OCI-LY7 (cell line): ENCODE data around the gene TMPRSS4. TPM values are rescaled to one million over a fixed set of nuclear protein-coding genes. Genes with fewer than 3 reads are reported as not detected.

ENCODE experiments used
- BruUV-seq: library from RNA; stranded (reverse); fragments of 400-500 nt; replicated peaks from 2 replicates; lab custom pipeline; 2021; lab: Mats Ljungman, UMichigan
- CTCF ChIA-PET: fragments of 300-600 bp; sonication (Branson Sonifier 250); formaldehyde crosslinking; loops from one replicate; lab custom pipeline; 2022; ENCODE audit warnings: antibody characterized with exemption; ENCODE audit not compliant: unreplicated experiment; lab: Charles Lee
- POLR2A ChIA-PET: fragments of 300-600 bp; sonication (Branson Sonifier 250); formaldehyde crosslinking; loops from one replicate; lab custom pipeline; 2022; ENCODE audit warnings: antibody characterized with exemption; lab: Charles Lee
- DNase-seq: peaks from one replicate; pipeline ENCODE4 v3.0.0-alpha.2; 2015; ENCODE audit warnings: low spot score
- H2AFZ ChIP-seq: fragments of 200-600 bp; sonication (generic), shearing (Covaris generic); 2 replicates; pipeline ENCODE4 v1.6.1; 2014; ENCODE audit warnings: mild to moderate bottlenecking, antibody characterized with exemption, low read length, moderate library complexity
- H3K27ac ChIP-seq: fragments of 200-600 bp; sonication (generic); 2 replicates; pipeline ENCODE4 v1.5.1; 2014; ENCODE audit warnings: mixed run types, low read depth, mild to moderate bottlenecking, moderate library complexity, low read length, inconsistent platforms; ENCODE audit not compliant: poor library complexity, severe bottlenecking
- H3K36me3 ChIP-seq: fragments of 200-600 bp; sonication (generic); 2 replicates; pipeline ENCODE4 v1.6.1; 2014; ENCODE audit warnings: mild to moderate bottlenecking, antibody characterized with exemption, low read length, moderate library complexity, mixed read lengths; ENCODE audit not compliant: insufficient read depth
- H3K4me1 ChIP-seq: fragments of 200-600 bp; sonication (generic); 2 replicates; pipeline ENCODE4 v1.5.1; 2014; ENCODE audit warnings: mild to moderate bottlenecking, low read length; ENCODE audit not compliant: insufficient read depth, poor library complexity, severe bottlenecking
- H3K4me2 ChIP-seq: fragments of 200-600 bp; sonication (generic); 2 replicates; pipeline ENCODE4 v1.6.1; 2014; ENCODE audit warnings: mild to moderate bottlenecking, low read length
- H3K4me3 ChIP-seq: fragments of 200-600 bp; sonication (generic); 2 replicates; pipeline ENCODE4 v1.5.1; 2014; ENCODE audit warnings: mild to moderate bottlenecking, low read depth, low read length; ENCODE audit not compliant: poor library complexity, severe bottlenecking
- H3K79me2 ChIP-seq: fragments of 200-600 bp; sonication (generic); 2 replicates; pipeline ENCODE4 v1.6.1; 2016; ENCODE audit warnings: low read depth, mild to moderate bottlenecking, low read length, moderate library complexity, mixed read lengths; ENCODE audit not compliant: insufficient read depth
- H3K9me2 ChIP-seq: fragments of 200-600 bp; sonication (generic); 2 replicates; pipeline ENCODE4 v1.6.1; 2016; ENCODE audit warnings: mild to moderate bottlenecking, low read length, mixed read lengths; ENCODE audit not compliant: insufficient read depth
- H3K9me3 ChIP-seq: fragments of 200-600 bp; sonication (generic); 2 replicates; pipeline ENCODE4 v1.6.1; 2014; ENCODE audit warnings: mild to moderate bottlenecking, mixed run types, low read length, mixed read lengths
- H4K20me1 ChIP-seq: fragments of 200-600 bp; sonication (generic); 2 replicates; pipeline ENCODE4 v1.6.1; 2014; ENCODE audit warnings: mild to moderate bottlenecking, antibody characterized with exemption, low read length, moderate library complexity, mixed read lengths; ENCODE audit not compliant: insufficient read depth
- CTCF ChIP-seq: fragments of 200-600 bp; sonication (generic); conservative IDR thresholded peaks from 2 replicates; pipeline ENCODE4 v1.5.1; 2014; ENCODE audit warnings: mild to moderate bottlenecking, antibody characterized with exemption, low read length, moderate library complexity, mixed read lengths
- EZH2phosphoT487 ChIP-seq: fragments of 200-600 bp; sonication (generic); IDR thresholded peaks from 2 replicates; pipeline ENCODE4 v1.6.1; 2018; ENCODE audit warnings: low read depth, borderline replicate concordance, mild to moderate bottlenecking, mixed run types, antibody characterized with exemption, low read length, moderate library complexity, mixed read lengths
- intact Hi-C: fragments of 100-400 bp; cut with micrococcal nuclease; formaldehyde crosslinking; loops from one replicate; pipeline ENCODE4 v1.10.0; 2022; ENCODE audit not compliant: unreplicated experiment
- total RNA-seq, 2 experiments: library from RNA; depleted of rRNA in 1 of 2; stranded (reverse); fragments of >200 nt in 1 of 2; shearing (Covaris generic) in 1 of 2; gene quantifications; 2 replicates each; pipeline ENCODE4 v1.2.3, GENCODE V29; 2014 to 2022

The TMPRSS4 gene
- total RNA-seq, 2 experiments from 2014 or later = 0.03 TPM; not detected in 1

DNA sequence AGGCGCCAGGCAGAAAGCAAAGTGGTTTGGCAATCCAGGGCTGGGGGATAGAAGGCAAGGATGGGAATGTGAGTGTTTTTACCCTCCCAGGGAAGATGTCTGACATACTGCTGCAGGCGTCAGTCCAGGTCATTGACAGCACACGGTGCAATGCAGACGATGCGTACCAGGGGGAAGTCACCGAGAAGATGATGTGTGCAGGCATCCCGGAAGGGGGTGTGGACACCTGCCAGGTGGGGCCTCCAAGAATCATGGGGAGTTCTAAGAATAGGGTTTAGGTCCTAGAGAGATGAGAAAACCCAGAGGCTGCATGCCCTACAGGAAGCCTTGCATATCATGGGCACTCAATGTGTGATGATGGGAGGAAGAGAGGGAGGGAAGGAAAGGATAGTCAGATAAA lies 38.2 kb downstream of the TMPRSS4 start:
- H4K20me1 ChIP-seq = no peaks in the 10 kb centered on the region
- no peaks in the 10 kb centered on the region for H3K4me1 ChIP-seq
- intact Hi-C loops = no loop called here
- H3K4me2 ChIP-seq = no peak overlapping the region
- H3K9me2 ChIP-seq = no peaks in the 10 kb centered on the region
- BruUV-seq = no TSS peak
- TF ChIP-seq EZH2phosphoT487 (no peak), CTCF (no peak)
- ChIA-PET POLR2A (interaction anchor here (0.5 kb wide), 1 partner anchor 11 kb away, joined by 3 read pairs; no protein-coding TSS in a partner anchor), CTCF (no interaction called here)
- DNase-seq = no peak
- H3K36me3 ChIP-seq = no peaks in the 10 kb centered on the region
- no peak overlapping the region for H3K27ac ChIP-seq
- H3K9me3 ChIP-seq = no peaks in the 10 kb centered on the region
- H2AFZ ChIP-seq = no peak overlapping the region
- H3K79me2 ChIP-seq = no peaks in the 10 kb centered on the region
- H3K4me3 ChIP-seq = no peak overlapping the region

DNA sequence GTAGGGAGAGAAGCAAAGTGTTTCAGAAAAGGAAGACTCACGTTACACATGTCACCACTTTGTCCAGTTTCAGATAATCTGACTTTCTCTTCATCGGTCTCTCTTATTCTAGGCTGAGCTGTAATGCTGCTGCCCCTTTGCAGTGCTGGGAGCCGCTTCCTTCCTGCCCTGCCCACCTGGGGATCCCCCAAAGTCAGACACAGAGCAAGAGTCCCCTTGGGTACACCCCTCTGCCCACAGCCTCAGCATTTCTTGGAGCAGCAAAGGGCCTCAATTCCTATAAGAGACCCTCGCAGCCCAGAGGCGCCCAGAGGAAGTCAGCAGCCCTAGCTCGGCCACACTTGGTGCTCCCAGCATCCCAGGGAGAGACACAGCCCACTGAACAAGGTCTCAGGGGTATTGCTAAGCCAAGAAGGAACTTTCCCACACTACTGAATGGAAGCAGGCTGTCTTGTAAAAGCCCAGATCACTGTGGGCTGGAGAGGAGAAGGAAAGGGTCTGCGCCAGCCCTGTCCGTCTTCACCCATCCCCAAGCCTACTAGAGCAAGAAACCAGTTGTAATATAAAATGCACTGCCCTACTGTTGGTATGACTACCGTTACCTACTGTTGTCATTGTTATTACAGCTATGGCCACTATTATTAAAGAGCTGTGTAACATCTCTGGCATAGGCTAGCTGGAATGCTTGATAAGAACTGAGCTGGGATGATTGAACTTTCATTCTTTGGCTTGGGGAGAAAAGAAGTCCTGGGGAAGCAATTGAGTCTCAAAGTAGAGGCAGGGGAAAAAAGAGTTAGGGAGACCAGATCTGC lies 41.1 kb downstream of the TMPRSS4 start:
- no peaks in the 10 kb centered on the region for H3K36me3 ChIP-seq
- TF ChIP-seq EZH2phosphoT487 = no peak
- TF ChIP-seq CTCF = no peak
- H3K4me3 ChIP-seq = no peak overlapping the region
- no TSS peak for BruUV-seq
- no peaks in the 10 kb centered on the region for H3K79me2 ChIP-seq
- H3K9me2 ChIP-seq = no peaks in the 10 kb centered on the region
- no peak for DNase-seq
- intact Hi-C loops = no loop called here
- no peaks in the 10 kb centered on the region for H3K9me3 ChIP-seq
- CTCF ChIA-PET = no interaction called here
- no peak overlapping the region for H3K27ac ChIP-seq
- no peaks in the 10 kb centered on the region for H3K4me1 ChIP-seq
- no peak overlapping the region for H2AFZ ChIP-seq
- H4K20me1 ChIP-seq = no peaks in the 10 kb centered on the region
- POLR2A ChIA-PET = interaction anchor here (0.6 to 0.8 kb wide), 2 partner anchors 87 to 267 kb away, joined by 3 to 4 read pairs; no protein-coding TSS in a partner anchor
- no peak overlapping the region for H3K4me2 ChIP-seq

- no peaks in the 10 kb centered on the region for H3K9me3 ChIP-seq
- CTCF ChIA-PET = no interaction called here
- intact Hi-C loops = no loop called here
- no peak overlapping the region for H3K4me2 ChIP-seq
- DNase-seq = no peak
- no peak overlapping the region for H3K4me3 ChIP-seq
- POLR2A ChIA-PET = interaction anchor here (0.6 to 1.4 kb wide), 3 partner anchors 9 to 511 kb away, joined by 3 read pairs; no protein-coding TSS in a partner anchor
- H3K9me2 ChIP-seq = no peaks in the 10 kb centered on the region
- no peak overlapping the region for H2AFZ ChIP-seq
- H3K36me3 ChIP-seq = no peaks in the 10 kb centered on the region
- TF ChIP-seq EZH2phosphoT487 = no peak
- TF ChIP-seq CTCF = no peak
- H4K20me1 ChIP-seq = no peaks in the 10 kb centered on the region
- no peaks in the 10 kb centered on the region for H3K79me2 ChIP-seq
- no TSS peak for BruUV-seq
- no peaks in the 10 kb centered on the region for H3K4me1 ChIP-seq
- H3K27ac ChIP-seq = no peak overlapping the region
Measured at GRCh38 chr11:118120793-118121192, 43.9 kb downstream of the TMPRSS4 start.
